Measurements from ENCODE around the gene LCN1. TPM values are rescaled to one million over a fixed set of nuclear protein-coding genes. Genes with fewer than 3 reads are reported as not detected.
"Not testable (repeated sequence)": the region's sequence is repeated elsewhere in the genome, so short reads cannot be mapped to it uniquely, and the experiment has no call there.

LCN1 gene
- total and polyA plus RNA-seq, 2 experiments from 2014 or later = 0.27 TPM; not detected in 1

- TF ChIP-seq, protein P1, sequence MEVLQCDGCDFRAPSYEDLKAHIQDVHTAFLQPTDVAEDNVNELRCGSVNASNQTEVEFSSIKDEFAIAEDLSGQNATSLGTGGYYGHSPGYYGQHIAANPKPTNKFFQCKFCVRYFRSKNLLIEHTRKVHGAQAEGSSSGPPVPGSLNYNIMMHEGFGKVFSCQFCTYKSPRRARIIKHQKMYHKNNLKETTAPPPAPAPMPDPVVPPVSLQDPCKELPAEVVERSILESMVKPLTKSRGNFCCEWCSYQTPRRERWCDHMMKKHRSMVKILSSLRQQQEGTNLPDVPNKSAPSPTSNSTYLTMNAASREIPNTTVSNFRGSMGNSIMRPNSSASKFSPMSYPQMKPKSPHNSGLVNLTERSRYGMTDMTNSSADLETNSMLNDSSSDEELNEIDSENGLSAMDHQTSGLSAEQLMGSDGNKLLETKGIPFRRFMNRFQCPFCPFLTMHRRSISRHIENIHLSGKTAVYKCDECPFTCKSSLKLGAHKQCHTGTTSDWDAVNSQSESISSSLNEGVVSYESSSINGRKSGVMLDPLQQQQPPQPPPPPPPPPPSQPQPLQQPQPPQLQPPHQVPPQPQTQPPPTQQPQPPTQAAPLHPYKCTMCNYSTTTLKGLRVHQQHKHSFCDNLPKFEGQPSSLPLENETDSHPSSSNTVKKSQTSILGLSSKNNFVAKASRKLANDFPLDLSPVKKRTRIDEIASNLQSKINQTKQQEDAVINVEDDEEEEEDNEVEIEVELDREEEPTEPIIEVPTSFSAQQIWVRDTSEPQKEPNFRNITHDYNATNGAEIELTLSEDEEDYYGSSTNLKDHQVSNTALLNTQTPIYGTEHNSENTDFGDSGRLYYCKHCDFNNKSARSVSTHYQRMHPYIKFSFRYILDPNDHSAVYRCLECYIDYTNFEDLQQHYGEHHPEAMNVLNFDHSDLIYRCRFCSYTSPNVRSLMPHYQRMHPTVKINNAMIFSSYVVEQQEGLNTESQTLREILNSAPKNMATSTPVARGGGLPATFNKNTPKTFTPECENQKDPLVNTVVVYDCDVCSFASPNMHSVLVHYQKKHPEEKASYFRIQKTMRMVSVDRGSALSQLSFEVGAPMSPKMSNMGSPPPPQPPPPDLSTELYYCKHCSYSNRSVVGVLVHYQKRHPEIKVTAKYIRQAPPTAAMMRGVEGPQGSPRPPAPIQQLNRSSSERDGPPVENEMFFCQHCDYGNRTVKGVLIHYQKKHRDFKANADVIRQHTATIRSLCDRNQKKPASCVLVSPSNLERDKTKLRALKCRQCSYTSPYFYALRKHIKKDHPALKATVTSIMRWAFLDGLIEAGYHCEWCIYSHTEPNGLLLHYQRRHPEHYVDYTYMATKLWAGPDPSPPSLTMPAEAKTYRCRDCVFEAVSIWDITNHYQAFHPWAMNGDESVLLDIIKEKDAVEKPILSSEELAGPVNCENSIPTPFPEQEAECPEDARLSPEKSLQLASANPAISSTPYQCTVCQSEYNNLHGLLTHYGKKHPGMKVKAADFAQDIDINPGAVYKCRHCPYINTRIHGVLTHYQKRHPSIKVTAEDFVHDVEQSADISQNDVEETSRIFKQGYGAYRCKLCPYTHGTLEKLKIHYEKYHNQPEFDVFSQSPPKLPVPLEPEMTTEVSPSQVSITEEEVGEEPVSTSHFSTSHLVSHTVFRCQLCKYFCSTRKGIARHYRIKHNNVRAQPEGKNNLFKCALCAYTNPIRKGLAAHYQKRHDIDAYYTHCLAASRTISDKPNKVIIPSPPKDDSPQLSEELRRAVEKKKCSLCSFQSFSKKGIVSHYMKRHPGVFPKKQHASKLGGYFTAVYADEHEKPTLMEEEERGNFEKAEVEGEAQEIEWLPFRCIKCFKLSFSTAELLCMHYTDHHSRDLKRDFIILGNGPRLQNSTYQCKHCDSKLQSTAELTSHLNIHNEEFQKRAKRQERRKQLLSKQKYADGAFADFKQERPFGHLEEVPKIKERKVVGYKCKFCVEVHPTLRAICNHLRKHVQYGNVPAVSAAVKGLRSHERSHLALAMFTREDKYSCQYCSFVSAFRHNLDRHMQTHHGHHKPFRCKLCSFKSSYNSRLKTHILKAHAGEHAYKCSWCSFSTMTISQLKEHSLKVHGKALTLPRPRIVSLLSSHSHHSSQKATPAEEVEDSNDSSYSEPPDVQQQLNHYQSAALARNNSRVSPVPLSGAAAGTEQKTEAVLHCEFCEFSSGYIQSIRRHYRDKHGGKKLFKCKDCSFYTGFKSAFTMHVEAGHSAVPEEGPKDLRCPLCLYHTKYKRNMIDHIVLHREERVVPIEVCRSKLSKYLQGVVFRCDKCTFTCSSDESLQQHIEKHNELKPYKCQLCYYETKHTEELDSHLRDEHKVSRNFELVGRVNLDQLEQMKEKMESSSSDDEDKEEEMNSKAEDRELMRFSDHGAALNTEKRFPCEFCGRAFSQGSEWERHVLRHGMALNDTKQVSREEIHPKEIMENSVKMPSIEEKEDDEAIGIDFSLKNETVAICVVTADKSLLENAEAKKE (CRISPR knock-in tag; IDR thresholded peaks at IDR 0.05) = no peak
- TF ChIP-seq NANOG (IDR thresholded peaks at IDR 0.05; ENCODE audit: borderline replicate concordance) = no peak
- TF ChIP-seq REST (IDR thresholded peaks at IDR 0.05; ENCODE audit: unreplicated experiment) = no peak
- no peak for TF ChIP-seq EZH2 (IDR thresholded peaks at IDR 0.05; ENCODE audit: low read depth, unreplicated experiment)
- no peak for TF ChIP-seq POLR2AphosphoS5 (IDR thresholded peaks at IDR 0.05; ENCODE audit: low read depth)
These were observed 15.0 kb downstream of the LCN1 start (continued) for GRCh38 chr9:135536216-135536615.

DNA sequence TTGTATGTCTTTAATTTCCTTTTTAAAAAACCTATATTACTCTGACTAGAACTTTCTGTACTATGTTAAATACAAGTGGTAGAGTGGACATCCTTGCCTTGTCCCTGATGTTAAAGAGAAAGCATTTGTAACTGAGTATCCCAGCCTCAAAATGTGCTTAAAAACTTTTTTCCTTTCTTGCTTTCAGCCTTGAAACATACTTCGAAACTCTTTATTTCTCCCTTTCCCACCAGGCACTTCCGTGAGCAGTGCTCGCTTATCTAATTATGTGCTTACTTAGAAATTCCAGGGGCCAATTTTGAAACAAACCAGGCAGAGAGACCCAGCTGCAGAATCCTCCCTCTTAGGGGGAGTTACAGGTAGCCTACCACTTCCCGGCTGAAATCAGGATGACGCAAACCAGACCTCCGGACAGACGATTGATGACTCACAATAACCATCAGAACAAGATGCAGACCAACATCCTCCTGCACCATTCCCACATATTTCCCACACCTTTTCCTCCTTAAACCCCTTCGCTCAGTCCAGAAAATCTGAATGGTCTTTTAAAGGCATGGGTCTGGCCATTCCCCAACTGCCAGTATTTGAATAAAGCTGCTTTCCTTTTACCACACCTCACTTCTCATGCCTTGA is 22.1 kb downstream of the LCN1 start:
- H3K27ac Mint-ChIP-seq; H3K4me3 Mint-ChIP-seq; H3K9me2 ChIP-seq (ENCODE audit: insufficient read depth); ATAC-seq; H3K27me3 Mint-ChIP-seq (ENCODE audit: insufficient read depth, low read depth, poor library complexity); H3K4me1 Mint-ChIP-seq; H3K9me3 Mint-ChIP-seq; H3K4me2 ChIP-seq; H3K27me3 ChIP-seq (ENCODE audit: insufficient read depth); H2AFZ ChIP-seq; H3K36me3 ChIP-seq (ENCODE audit: insufficient read depth); H3K4me3 ChIP-seq; H3K36me3 Mint-ChIP-seq (ENCODE audit: low read depth); H3F3A ChIP-seq (replicated peaks; ENCODE audit: low read depth); H4K20me1 ChIP-seq (replicated peaks; ENCODE audit: insufficient read depth); H3K4me1 ChIP-seq (ENCODE audit: insufficient read depth); H3K27ac ChIP-seq (ENCODE audit: low read depth); DNase-seq (ENCODE audit: low spot score); H3K79me2 ChIP-seq (replicated peaks; ENCODE audit: insufficient read depth): not testable (repeated sequence)

All from GM23338 (cell line).